Adrenal gland (tissue), 5 donors: Measurements from ENCODE around the gene PRKCA.

Source experiments
- CTCF ChIP-seq, 6 experiments: fragments of 450-650 bp in 4 of 6; fragments of 200-600 bp in 2 of 6; sonication (generic) in 1 of 6; IDR thresholded peaks; 1 replicate in 5 of 6; 2 replicates in 1 of 6; pipeline versions ENCODE4 v1.5.1 to v1.8.0; 2016 to 2021; ENCODE audit warnings: antibody characterized with exemption in 6 of 6, mild to moderate bottlenecking in 2 of 6, moderate library complexity in 1 of 6
- POLR2A ChIP-seq, 2 donors: fragments of 450-650 bp; IDR thresholded peaks; one replicate each; pipeline ENCODE4 v1.6.1; 2017; ENCODE audit warnings: antibody characterized with exemption in 2 of 2, mild to moderate bottlenecking in 2 of 2, moderate library complexity in 1 of 2
- donor health status: DM: no; HTN: no; CAD: no.

- TF ChIP-seq POLR2A (IDR thresholded peaks at IDR 0.05) (no peak), CTCF (IDR thresholded peaks at IDR 0.05) (no peak)
These were observed 141.2 kb downstream of the PRKCA start for GRCh38 chr17:66443606-66444005.
